GM19239 (cell line): ENCODE measurements around the gene STAC.

ENCODE experiments used
- DNase-seq: peaks from one replicate; pipeline ENCODE4 v3.0.0; 2011; ENCODE audit warnings: low spot score; ENCODE audit not compliant: insufficient read length
- FAIRE-seq: peaks from 2 replicates; lab custom pipeline; 2011; peaks lifted over from hg19 to GRCh38; lab: Jason Lieb, UNC

STAC gene, protein sequence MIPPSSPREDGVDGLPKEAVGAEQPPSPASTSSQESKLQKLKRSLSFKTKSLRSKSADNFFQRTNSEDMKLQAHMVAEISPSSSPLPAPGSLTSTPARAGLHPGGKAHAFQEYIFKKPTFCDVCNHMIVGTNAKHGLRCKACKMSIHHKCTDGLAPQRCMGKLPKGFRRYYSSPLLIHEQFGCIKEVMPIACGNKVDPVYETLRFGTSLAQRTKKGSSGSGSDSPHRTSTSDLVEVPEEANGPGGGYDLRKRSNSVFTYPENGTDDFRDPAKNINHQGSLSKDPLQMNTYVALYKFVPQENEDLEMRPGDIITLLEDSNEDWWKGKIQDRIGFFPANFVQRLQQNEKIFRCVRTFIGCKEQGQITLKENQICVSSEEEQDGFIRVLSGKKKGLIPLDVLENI

DNA sequence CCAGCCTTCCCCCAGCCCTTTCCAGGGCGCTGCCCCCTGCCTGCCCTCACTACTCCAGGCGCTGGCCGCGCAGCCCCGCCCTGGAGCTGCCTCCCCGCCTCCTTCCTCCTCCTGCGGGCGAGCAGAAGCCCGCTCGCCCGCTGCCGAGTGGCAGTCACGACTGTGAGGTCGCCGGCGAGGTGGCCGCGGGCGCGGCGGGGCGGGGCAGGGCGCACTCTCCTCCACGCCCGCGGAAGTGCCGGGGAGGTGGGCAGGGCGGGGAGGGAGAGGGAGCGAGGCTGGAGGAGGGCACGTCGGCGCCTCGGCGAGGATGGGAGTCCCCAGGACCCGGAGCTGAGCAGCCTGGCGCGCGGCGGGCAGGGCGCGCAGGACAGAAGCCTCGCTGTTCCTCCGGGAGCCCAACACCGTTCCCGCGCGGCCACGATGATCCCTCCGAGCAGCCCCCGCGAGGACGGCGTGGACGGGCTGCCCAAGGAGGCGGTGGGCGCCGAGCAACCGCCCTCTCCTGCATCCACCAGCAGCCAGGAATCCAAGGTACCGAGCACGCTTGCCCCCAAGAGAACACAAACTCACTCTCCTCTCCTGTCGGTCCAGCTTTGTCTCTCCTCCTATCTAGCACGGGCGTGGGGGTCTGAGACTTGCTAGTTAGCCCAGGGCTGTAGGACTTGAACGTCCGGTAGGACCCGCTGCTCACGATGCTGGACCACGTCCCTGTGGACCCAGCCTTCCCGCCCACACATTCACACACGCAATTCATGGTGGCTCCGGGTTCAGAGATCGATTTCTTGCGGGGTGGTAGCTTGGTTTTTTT lies at the start of gene STAC:
Gene STAC, plus strand, starts transcription at position 284 of the 811 bp plus-strand sequence. Its CDS starts 140 bp downstream, at position 424.
- DNase-seq: no peak
- FAIRE-seq: no peak

DNA sequence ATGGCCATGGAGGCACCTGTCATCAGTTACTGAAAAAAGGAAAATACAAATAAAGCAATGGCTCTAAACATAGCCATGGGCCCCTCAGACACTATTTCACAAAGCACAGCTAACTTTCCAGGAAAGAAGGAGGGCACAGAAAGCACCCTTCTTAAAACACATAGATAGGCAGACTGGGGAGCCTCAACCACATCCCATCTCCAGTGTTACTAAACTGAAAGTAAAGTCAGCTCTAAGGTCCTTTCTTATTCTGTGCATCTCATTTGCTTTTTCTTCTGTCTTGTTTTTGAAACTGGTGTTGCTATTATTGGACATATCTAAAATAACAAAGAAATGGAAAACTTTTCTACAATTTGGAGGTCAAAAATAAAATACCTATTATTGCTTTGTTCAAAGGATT lies 48.2 kb upstream of the STAC start:
- DNase-seq (no peak), FAIRE-seq (no peak)

DNA sequence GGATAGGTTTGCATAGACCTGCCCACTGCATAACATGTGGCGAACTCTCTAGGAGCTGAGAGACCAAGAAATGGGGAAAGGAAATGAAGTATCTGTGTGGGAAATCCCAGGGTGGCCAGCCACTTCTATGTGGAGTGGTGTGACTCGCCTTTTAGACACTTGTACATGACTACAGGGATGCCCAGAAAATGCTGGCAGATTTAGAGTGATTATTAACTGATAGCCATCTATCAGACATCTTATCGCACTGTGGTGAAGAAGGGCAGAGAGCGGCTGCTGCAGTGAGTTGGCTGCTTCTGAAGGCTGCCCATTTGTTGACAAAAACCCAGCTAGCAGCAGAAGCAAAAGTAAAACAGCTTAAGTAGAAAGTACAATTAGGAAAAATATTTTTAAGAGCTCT lies 18.1 kb upstream of the STAC start:
- FAIRE-seq (no peak), DNase-seq (no peak)

DNA sequence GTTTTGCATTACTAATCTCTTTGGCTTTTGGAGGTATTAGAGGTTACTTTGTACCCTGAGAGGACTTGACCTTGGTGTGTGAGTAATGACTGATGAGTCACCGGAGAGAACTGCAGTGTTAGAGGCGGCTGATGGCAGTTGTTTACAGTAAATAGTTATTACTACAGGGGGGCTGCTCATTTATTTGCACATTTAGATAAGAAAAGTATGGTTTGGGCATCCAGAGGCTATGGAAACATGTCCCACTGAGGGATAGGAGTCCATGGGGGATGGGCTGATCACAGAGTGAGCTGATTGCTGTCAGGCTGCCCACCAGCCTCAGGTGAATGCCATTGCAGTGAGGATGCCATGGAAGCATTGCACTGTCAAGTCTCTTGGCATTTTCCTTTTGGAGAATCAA lies 17.3 kb upstream of the STAC start:
- FAIRE-seq: no peak
- DNase-seq: no peak

DNA sequence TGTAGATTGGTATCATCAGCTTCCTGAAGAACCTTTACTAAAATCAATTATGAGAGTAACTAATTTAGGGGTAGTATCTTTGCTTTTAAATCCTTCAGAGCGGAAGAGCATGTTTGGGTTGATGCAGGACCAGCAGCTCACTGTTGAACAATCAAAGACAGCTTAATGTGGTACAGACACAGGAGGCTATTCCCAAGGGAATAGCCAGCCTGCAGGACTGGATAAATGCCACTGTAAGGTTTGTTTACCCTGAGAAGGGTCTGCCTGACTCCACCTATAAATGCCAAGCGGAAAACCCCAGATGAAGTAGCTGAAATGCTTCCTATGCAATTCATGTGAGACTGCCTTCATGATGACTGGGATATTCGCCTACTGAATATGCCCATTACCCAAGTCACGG lies 16.0 kb upstream of the STAC start:
- DNase-seq (no peak), FAIRE-seq (no peak)

DNA sequence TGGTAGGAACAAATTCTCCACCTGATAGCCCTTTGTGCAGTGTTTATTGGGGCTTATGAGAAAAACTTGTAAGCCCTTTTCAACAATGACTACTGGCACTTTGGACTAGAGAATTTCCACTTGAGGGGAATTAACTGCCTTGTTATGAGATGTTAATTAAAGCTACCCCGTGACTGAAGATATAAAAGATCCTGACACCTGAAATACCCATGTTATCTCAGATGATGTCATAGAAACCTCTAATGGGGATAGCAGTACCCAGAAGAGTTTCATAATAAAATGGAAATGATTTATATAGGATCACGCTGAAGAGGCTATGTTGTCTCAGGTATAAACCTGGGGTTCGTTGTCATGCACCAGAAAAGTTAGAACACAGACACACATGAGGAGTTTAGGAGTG lies 14.5 kb upstream of the STAC start:
- FAIRE-seq (no peak), DNase-seq (no peak)

DNA sequence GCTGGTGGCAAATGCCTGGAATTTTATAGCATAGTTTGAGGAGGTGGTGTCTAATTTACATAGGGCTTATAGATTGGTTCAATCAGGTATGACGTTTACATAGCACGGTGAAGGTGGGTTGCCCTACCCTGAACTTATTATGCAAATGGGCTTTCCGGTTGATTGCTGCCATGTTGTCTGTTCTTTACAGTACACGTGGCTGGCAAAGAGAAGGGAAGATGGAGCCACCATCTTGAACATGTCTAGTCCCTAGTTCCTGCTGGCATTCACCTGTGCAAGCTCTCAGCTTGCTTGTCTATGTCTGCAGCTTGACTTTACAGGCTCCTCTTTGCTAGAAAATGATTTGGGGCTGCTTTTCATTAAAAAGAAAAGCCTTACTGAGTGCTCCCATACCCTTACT lies 14.0 kb upstream of the STAC start:
- FAIRE-seq: no peak

DNA sequence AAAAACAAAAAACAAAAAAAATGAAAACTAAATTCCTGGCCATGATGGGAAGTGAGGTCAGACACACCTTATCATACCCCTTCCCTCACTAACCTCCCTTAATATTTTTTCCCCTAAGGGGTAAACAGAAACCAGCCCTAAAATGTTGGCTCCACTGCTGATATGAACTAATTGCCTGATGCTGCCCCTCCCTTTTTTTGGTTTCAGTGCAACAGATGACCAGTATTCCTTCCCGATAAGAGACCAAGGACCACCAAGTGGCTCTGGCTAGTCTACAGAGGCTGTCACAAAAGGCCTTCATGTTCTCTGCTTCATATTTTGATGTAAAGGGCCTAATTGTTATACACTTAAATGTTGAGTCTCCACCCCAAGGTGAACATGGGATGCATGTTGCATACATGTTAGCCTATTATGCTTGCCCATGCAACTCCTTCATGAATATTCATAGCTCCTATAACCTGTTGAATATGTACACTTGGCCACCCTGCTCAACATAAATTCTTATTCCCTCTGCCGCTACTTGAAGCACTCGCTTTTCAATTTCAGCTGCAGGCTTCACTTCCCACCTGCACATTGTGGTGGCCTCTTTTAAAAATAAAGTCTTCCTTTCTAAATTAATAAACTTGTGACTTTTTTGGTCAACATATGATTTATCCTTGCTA lies 12.3 kb upstream of the STAC start:
- FAIRE-seq (no peak), DNase-seq (no peak)

More for the DNA sequence above, 14.0 kb upstream of the STAC start:
- no peak for DNase-seq

DNA sequence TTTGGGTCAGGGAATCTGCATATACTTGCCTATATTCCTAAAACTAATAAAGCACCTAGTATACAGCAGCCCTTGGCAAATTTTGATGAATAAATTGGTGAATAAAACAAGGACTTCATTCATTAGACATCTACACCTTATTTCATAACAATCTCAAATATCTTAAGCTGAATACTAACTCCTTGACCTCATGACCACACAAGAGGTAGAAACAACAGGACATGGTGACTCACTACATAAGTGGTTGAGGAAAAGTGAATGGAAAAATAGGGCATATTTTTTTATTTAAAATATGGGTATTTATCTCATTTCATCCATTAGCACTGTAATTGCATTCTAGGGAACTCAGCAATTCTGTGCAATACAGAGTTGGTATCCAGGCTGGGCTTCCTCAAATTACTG lies 7.8 kb upstream of the STAC start:
- FAIRE-seq (no peak), DNase-seq (no peak)

DNA sequence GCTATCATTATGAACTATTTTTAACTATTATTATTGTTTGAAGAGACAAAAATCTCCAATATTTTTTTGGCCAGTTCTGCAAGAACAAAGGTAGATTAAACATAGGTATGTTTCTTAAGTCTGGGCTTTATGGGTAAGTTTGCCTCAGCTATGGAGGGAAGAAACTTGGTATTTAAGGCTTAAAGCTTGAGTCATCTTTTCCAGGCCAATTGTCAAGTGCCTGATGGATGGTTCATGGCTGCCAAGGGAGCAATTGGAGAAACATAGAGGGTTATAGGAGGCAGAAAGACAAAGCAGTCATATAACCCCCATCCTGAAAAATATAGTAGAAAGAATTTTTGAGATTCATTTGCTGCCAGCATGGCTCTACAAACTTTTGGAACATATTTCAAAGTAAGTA lies 7.2 kb upstream of the STAC start:
- no peak for FAIRE-seq

DNA sequence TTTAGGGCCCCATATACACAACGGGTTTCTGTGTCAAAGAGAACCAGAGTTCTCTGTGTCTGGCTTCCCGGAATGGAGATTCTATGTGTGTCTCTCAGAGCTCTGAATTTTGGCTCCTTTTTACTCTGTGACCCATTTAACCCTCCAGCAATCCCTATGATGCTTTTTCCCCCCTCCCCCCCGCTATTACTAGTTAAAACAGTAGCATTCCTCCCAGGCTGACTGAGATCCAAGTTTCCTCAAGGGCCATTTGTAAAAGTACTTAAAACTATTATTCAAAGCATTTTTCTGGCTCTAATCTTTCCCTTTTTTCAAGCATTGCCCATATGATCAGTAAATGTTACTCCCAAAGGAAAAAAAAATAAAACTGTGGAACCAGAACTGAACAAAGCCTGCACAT lies 6.6 kb upstream of the STAC start:
- FAIRE-seq (no peak), DNase-seq (no peak)

More for the DNA sequence above, 7.2 kb upstream of the STAC start:
- no peak for DNase-seq

DNA sequence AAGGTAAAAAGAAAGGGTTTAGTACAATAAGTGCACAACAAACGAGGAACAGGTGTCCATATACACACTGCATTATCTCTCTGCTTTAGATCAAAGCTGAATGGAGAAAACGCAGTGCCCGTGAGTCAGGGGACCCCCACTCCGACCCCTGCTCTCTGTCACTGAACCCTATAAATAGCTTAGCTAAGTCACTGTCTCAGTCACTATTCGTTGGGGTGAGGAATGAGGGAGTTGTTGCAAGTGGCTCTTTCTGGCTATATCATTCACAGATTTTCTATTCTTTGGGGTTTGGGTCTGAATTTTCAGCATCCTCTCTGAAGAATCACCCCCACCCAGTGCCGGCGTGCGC lies 458 bp upstream of the STAC start:
- no peak for FAIRE-seq
- no peak for DNase-seq

DNA sequence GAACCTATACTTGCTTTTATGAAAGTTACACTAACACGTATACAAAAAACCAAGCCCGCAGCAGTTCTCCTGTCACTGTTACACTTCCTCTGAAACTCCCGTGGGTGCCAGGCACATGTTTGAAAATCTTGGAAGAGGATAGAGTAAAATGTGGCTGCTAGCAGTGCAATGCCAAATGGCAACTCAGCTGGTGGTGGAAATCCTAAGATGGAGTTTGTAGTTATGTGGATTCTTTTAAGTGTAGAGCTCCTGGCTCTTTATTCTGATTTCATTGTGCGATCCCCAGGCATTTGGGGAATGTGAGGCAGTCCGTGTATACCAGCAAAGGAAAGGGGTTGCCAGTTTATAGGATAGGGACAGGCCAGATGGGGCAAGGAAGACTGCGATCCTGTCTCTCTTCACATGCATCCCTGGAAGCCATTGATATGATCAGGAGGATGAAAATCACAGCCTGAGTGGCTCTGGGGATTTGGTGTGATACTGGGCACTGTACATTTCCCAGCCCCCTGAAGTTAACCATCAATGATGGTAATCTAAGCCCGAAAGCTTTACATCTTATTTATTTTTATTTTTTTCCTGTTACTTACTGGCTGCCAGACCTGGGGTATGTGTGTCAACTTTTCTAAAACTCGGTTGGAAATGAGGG lies 1.1 kb downstream of the STAC start:
- no peak for DNase-seq
- no peak for FAIRE-seq

DNA sequence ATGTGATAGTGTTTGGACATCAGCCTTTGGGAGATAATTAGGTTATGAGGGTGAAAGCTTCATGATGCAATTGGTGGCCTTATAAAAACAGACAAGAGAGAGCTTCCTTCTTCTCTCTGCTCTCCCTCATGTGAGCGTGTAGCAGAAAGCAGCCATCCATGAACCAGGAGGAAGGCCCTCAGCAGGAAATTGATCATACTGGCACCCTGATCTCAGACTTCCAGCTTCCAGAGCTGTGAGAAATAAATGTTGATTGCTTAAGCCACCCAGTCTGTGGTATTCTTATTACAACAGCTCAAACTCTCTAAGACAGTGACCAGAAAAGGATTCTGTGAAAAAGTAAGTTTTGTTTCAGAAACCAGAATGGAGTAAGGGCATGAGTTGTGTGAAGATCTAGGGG lies 13.3 kb downstream of the STAC start:
- no peak for DNase-seq
- FAIRE-seq: no peak

DNA sequence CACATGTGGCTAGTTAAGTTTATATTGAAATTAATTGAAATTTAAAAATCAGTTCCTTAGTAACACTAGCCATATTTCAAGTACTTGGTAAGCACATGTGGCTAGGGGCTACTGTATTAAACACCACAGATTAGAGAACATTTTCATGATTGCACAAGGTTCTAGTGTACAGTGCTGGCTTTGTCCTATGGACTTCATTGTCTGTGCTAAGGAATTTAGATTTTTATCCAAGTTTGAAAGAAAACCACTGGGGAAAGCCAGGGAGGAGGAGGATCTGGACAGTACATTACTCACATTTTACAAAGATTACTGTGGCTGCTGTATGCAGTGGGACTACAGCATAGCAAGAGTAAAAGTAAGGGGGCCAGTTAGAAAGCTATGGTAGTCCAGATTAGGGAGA lies 13.9 kb downstream of the STAC start:
- DNase-seq: no peak

DNA sequence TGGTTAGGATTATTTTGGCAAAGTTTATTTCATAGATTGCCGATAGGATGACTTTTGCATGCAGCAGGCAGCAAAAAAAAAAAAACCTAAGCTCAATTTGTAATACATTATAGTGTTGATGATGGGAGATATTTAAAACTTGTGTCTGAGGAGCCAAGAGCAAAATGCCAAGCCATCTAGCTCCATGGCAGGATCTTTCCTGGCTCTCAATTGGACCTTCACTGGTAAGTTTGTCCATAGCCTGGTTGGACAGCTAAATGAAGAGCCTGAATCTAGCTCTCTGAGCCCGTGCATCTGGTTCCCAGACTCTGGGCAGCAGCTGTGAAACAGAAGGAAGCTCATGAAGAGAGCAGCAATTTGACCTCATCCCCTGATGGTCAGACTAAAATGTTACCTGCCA lies 17.5 kb downstream of the STAC start:
- FAIRE-seq (no peak), DNase-seq (no peak)

More for the DNA sequence above, 13.9 kb downstream of the STAC start:
- FAIRE-seq: no peak

DNA sequence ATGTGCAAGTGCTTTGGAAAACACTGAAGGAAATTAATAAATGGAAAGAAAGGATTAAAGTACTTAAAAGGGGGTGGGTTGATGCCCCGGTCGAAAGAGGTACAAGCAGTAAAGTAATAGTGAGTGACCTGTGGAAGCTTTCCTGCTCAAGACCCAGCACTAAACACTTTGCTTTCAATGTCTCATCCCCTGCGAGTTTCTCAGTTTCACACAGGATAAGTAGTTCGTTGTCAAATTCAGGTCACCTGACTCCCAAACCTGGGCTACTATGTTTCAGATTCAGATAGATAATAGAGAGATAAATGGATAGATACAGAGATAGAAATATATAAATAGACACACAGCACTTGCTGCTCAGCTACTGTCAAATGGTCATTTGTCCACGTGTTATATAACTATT lies 19.6 kb downstream of the STAC start:
- FAIRE-seq (no peak), DNase-seq (no peak)

DNA sequence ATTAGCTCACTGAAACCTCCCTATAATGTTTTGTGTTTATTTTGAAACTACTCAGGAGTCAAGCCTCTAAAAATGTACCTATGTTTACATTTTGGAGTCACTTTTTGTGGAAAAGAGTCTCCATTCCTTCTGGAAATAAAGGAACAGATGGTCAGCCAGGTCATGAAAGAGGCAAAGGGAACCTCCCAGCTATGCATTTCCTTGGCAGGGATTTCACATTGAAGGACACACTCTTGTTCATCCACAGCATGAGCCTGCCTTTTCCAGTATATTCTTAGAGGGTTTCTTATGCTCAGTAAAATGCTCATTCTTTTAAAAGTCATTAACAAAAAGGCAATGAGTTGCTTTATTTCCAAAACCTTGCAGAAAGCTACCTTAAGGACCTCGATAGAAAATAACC lies 20.8 kb downstream of the STAC start:
- FAIRE-seq (no peak), DNase-seq (no peak)

DNA sequence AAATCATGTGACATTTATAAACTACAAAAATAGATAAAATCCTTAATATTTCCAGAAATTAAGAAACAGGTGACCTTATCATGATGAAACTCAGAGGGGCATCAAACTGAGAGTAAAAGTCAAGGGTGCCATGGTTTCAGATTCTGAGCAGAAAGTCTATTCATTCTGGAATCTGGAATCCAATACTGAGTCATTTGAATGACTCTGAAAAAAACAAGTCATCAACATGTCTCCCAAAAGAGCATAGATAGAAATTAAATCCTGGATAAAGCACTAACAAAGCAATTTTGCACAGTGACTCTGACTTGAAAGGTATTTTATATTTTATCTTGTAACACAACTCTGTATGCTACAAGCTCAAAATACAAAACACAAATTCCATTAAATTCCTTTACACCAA lies 23.4 kb downstream of the STAC start:
- FAIRE-seq: no peak
- DNase-seq: no peak

DNA sequence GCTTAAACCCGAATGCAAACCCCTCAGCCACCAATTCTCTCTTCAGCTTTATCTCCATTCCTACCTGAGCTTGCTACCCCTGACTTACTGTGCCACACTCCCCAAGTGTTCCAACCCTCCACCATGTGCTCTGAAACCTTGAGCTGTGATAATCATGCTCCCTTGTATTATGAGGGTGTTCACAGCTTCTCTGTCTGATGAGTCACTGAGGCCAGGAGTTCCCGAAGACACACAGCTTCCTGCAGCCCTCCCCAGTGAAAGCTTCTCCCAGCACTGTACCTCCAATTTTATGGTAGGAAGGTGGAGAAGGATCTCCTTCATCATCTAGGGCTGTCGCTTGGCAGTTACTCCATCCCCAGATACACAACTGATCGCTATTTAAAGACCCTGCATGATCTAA lies 24.9 kb downstream of the STAC start:
- no peak for DNase-seq
- no peak for FAIRE-seq

DNA sequence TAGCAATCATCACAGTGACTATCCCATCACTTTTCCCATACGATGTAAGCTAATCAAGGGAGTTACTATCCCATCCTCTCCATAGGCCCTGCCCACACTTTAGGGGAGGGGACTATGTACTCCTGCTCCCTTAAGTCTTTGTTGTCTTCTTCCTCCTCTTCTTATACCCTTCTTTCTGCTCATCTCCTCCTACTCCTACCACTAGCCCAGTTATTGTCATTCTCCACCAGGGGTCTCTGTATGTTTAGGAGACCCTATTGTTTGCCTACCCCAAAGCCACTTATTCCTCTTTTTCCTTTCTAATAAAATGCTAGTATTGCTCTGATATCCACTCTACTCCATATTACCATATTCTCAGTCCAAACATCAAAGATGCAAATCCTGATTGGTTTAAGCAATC lies 27.8 kb downstream of the STAC start:
- FAIRE-seq (no peak), DNase-seq (no peak)
